ENCODE data around the gene LRTM2. TPM values are rescaled to one million over a fixed set of nuclear protein-coding genes. Genes with fewer than 3 reads are reported as not detected.

The LRTM2 gene
- total RNA-seq, 2 donors from 2014 or later = not detected

DNA sequence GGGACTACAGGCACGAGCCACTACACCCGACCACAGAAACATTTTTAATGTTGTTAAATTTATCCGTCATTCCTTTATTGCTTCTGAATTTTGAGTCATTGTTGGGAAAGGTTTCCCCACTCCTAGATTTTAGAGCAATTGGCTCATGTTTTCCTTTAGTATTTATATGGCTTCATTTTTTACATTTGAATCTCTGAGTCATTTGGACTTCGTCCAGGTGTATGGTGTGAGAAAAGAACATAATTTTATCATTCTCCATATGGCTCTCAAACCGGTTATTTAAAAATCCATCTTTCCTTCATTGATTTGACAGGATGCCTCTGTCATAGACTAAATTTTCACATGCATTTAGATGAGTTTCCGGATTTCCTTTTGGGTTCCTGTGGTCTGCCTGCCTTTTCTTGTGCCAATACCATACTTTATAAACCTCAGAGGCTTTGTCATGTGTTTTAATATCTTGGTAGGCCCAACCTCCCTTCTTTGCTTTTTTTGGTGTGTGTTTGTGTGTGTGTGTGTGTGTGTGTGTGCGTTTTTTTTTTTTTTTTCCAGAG lies 30.9 kb downstream of the LRTM2 start:
- no peak overlapping the region for H3K27ac ChIP-seq
- no peaks in the 10 kb centered on the region for H3K36me3 ChIP-seq (replicated peaks in 1 of 2; ENCODE audit: insufficient read depth in 1 of 2, low read depth in 2 of 2)
- peaks cover 0 to 12% (median 0%) of the 10 kb centered on the region in 3 donors for H3K9me3 ChIP-seq
- 69 to 73% methylated on average over 7 of the region's 7 CpGs for WGBS, 2 donors
- intact Hi-C loops (cut with DNase I) = no loop called here
- no peaks in the 10 kb centered on the region for H3K4me1 ChIP-seq
- TF ChIP-seq CTCF (IDR thresholded peaks at IDR 0.05) (no peak), POLR2A (IDR thresholded peaks at IDR 0.05) (no peak)
- DNase-seq = no peak
- H3K27me3 ChIP-seq = no peaks in the 10 kb centered on the region
- no peak overlapping the region for H3K4me3 ChIP-seq
- no peak for ATAC-seq

DNA sequence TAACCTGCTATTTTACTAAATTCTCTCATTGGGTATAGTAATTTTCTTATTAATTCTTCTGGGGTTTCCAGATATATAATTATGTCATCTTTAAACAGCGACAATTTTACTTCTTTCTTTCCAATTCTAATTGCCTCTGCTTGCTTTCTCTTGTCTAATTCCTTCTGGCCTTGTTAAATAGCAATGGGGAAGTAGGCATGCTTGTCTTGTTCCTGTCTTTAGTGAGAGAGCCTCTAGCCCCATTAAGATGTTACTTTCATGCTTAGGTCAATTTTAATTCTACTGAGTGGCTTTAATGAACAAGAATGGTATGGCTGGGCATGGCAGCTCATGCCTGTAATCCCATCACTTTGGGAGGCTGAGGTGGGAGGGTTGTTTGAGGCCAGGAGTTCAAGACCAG lies 31.7 kb downstream of the LRTM2 start:
- Histone ChIP-seq H3K4me1 (no peaks in the 10 kb centered on the region), H3K36me3 (replicated peaks in 1 of 2; ENCODE audit: insufficient read depth in 1 of 2, low read depth in 2 of 2) (no peaks in the 10 kb centered on the region), H3K9me3 (peaks cover 0 to 12% (median 0%) of the 10 kb centered on the region in 3 donors), H3K4me3 (no peak overlapping the region), H3K27me3 (no peaks in the 10 kb centered on the region), H3K27ac (no peak overlapping the region)
- TF ChIP-seq CTCF (IDR thresholded peaks at IDR 0.05) = no peak
- TF ChIP-seq POLR2A (IDR thresholded peaks at IDR 0.05) = no peak
- ATAC-seq (no peak), DNase-seq (no peak)
- WGBS, 2 donors = 79 to 90% methylated on average over 1 of the region's 1 CpG
- intact Hi-C loops (cut with DNase I) = no loop called here

- Histone ChIP-seq H3K36me3 (replicated peaks in 1 of 2; ENCODE audit: insufficient read depth in 1 of 2, low read depth in 2 of 2) (no peaks in the 10 kb centered on the region), H3K4me1 (no peaks in the 10 kb centered on the region), H3K4me3 (no peak overlapping the region), H3K27me3 (no peaks in the 10 kb centered on the region), H3K9me3 (peaks cover 0 to 12% (median 0%) of the 10 kb centered on the region in 3 donors), H3K27ac (no peak overlapping the region)
- no peak for ATAC-seq
- intact Hi-C loops (cut with DNase I) = no loop called here
- WGBS, 2 donors = 40 to 76% methylated on average over 1 to 8 of the region's 8 CpGs
- no peak for TF ChIP-seq POLR2A (IDR thresholded peaks at IDR 0.05)
- no peak for TF ChIP-seq CTCF (IDR thresholded peaks at IDR 0.05)
- no peak for DNase-seq
Observed at GRCh38 chr12:1853716-1854115, 33.4 kb downstream of the LRTM2 start.

- Histone ChIP-seq H3K4me1 (no peaks in the 10 kb centered on the region), H3K27me3 (no peaks in the 10 kb centered on the region), H3K36me3 (replicated peaks in 1 of 2; ENCODE audit: insufficient read depth in 1 of 2, low read depth in 2 of 2) (no peaks in the 10 kb centered on the region), H3K27ac (no peak overlapping the region), H3K4me3 (no peak overlapping the region), H3K9me3 (peaks cover 0 to 12% (median 0%) of the 10 kb centered on the region in 3 donors)
- ATAC-seq = no peak
- WGBS, 2 donors = 64 to 67% methylated on average over 3 of the region's 3 CpGs
- intact Hi-C loops (cut with DNase I) = no loop called here
- DNase-seq = no peak
- TF ChIP-seq CTCF (IDR thresholded peaks at IDR 0.05) (no peak), POLR2A (IDR thresholded peaks at IDR 0.05) (no peak)
Observed at GRCh38 chr12:1855241-1855640, 34.9 kb downstream of the LRTM2 start.

GRCh38 chr12:1857086-1857485 lies 36.7 kb downstream of the LRTM2 start:
- no peak overlapping the region for H3K27ac ChIP-seq
- H3K4me3 ChIP-seq = no peak overlapping the region
- 39 to 43% methylated on average over 2 of the region's 2 CpGs for WGBS, 2 donors
- TF ChIP-seq CTCF (IDR thresholded peaks at IDR 0.05) = no peak
- no peak for TF ChIP-seq POLR2A (IDR thresholded peaks at IDR 0.05)
- intact Hi-C loops (cut with DNase I) = no loop called here
- H3K4me1 ChIP-seq = no peaks in the 10 kb centered on the region
- H3K27me3 ChIP-seq = no peaks in the 10 kb centered on the region
- no peaks in the 10 kb centered on the region for H3K36me3 ChIP-seq (replicated peaks in 1 of 2; ENCODE audit: insufficient read depth in 1 of 2, low read depth in 2 of 2)
- H3K9me3 ChIP-seq = peaks cover 0 to 12% (median 0%) of the 10 kb centered on the region in 3 donors
- no peak for DNase-seq
- no peak for ATAC-seq

All from body of pancreas (tissue), 4 donors.